Measurements from ENCODE around the gene ACTG1. TPM values are rescaled to one million over a fixed set of nuclear protein-coding genes. Genes with fewer than 3 reads are reported as not detected.

The ACTG1 gene
- total RNA-seq, 4 donors from 2014 or later = 1,023 to 5,472 (median 2,159) TPM

DNA sequence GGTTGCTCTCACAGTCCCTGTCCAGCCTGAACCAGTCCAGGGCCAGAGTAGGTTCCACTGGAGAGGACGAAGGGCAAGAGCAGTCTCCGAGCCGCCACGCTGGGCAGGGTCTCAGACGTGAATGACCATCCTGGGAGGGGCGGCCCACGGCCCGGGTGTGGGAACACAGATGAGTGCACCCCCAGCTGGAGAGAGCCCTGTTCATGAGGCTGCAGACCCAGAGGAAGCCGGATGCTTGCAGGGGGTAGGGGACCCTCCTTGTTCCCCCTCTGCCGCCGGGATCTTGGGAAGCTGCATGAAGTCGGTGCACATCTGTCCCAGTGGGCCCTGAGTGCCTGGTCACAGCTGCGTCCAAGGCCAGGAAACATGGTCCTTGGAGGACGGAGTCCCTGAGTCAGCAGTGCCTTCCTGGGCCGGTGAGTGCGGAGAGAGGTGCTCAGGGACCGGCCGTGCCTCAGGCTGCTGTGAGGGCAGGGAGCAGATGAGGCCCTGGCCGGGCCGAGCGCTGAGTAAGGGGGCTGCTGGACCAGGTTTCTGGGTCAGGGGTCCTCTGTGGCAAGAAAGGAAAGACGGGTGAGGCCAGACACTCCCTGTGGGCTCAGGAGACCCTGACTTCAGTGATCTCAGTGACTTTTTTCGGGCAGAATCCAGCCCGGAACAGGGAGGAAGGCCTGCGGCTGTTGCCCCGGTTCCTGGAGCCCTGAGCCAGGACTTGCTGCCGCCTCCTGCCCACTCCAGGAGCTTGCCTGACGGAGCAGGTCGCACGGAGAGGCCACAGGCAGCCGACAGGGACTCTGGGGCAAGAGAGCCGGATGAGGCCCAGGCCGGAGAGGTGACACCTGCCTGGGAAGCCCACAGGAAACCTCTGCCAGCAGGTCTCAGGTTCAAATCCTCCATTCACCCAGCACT lies 45.8 kb downstream of the ACTG1 start:
- H3K27ac ChIP-seq = no peak overlapping the region
- no peaks in the 10 kb centered on the region for H3K27me3 ChIP-seq
- no peak overlapping the region for H3K4me3 ChIP-seq
- DNase-seq = no peak
- H3K9me3 ChIP-seq = no peaks in the 10 kb centered on the region
- H3K4me1 ChIP-seq = no peaks in the 10 kb centered on the region
- TF ChIP-seq CTCF (IDR thresholded peaks at IDR 0.05) (no peak), POLR2A (IDR thresholded peaks at IDR 0.05) (no peak)
- intact Hi-C loops (cut with DNase I; ENCODE audit: low total_unique reads) = no loop called here
- H3K36me3 ChIP-seq = no peaks in the 10 kb centered on the region

GRCh38 chr17:81465910-81466309 lies 46.7 kb downstream of the ACTG1 start:
- no peak for TF ChIP-seq POLR2A (IDR thresholded peaks at IDR 0.05)
- no peak for TF ChIP-seq CTCF (IDR thresholded peaks at IDR 0.05)
- H3K4me1 ChIP-seq = no peaks in the 10 kb centered on the region
- intact Hi-C loops (cut with DNase I; ENCODE audit: low total_unique reads) = no loop called here
- H3K27ac ChIP-seq = no peak overlapping the region
- H3K27me3 ChIP-seq = no peaks in the 10 kb centered on the region
- H3K9me3 ChIP-seq = no peaks in the 10 kb centered on the region
- no peaks in the 10 kb centered on the region for H3K36me3 ChIP-seq
- H3K4me3 ChIP-seq = no peak overlapping the region
- no peak for DNase-seq

DNA sequence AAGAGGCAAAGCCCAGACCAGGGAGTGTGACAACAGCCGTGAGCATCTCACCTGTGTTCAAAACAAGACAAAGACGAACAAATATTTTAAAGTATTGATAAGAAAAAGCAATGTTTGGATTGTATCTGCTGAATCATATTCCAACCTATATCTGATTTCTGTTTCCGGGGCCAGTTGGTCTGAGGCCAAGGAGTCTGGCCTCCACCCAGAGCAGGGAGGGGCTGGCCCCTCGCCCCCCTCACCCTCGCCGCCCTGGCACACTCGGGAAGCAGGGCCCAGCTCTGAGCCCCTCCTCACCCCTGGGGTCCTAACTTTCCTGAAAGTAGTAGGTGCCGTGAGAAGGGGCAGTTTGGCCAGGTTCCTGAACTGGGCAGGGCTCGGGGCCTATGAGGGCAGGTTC lies 48.0 kb downstream of the ACTG1 start:
- no peak for DNase-seq

DNA sequence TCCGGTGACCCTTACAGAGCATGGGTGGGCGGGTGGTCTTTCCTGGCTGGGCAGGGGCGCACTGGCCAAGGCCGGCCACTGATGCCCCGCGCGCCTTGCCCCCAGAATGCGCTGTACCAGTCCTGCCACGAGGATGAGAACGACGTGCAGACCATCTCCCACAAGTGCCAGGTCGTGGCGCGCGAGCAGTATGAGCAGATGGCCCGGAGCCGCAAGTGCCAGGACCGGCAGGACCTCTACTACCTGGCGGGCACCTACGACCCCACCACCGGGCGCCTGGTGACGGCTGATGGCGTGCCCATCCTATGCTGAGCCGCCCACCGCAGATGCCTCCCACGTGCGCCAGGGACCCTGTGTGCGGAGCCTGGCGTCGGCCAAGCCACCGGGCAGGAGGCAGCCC lies 49.1 kb downstream of the ACTG1 start:
- intact Hi-C loops (cut with DNase I; ENCODE audit: low total_unique reads) = no loop called here
- no peak for DNase-seq
- H3K27me3 ChIP-seq = no peaks in the 10 kb centered on the region
- no peak overlapping the region for H3K27ac ChIP-seq
- H3K4me1 ChIP-seq = no peaks in the 10 kb centered on the region
- no peaks in the 10 kb centered on the region for H3K36me3 ChIP-seq
- H3K4me3 ChIP-seq = no peak overlapping the region
- TF ChIP-seq CTCF (IDR thresholded peaks at IDR 0.05) (no peak), POLR2A (IDR thresholded peaks at IDR 0.05) (no peak)
- no peaks in the 10 kb centered on the region for H3K9me3 ChIP-seq

More for the DNA sequence above, 48.0 kb downstream of the ACTG1 start:
- no peak overlapping the region for H3K4me3 ChIP-seq
- no peaks in the 10 kb centered on the region for H3K36me3 ChIP-seq
- intact Hi-C loops (cut with DNase I; ENCODE audit: low total_unique reads) = no loop called here
- no peaks in the 10 kb centered on the region for H3K4me1 ChIP-seq
- TF ChIP-seq POLR2A (IDR thresholded peaks at IDR 0.05) (no peak), CTCF (IDR thresholded peaks at IDR 0.05) (no peak)
- no peaks in the 10 kb centered on the region for H3K9me3 ChIP-seq
- no peak overlapping the region for H3K27ac ChIP-seq
- no peaks in the 10 kb centered on the region for H3K27me3 ChIP-seq

DNA sequence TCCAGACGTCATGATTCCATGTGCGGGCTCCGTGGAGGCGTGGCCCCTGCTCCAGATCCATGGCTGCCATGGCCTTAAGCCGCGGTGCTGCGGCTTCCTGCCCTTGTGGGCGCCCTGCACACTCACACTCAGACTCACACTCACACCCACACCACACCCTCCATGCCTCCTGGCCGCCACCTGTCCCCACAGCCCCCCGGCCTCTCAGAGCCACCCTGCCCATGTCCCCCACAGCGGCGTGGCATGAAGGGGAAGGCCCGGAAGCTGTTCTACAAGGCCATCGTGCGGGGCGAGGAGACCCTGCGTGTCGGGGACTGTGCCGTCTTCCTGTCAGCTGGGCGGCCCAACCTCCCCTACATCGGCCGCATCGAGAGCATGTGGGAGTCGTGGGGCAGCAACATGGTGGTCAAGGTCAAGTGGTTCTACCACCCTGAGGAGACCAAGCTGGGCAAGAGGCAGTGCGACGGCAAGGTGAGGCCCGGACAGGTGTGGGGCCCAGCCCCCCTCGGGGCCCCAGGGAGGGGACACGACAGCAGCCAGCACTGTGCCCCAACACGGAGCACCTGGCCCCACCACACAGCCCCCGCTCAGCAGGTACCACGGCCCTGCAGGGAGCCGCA lies 50.0 kb downstream of the ACTG1 start:
- intact Hi-C loops (cut with DNase I; ENCODE audit: low total_unique reads) = no loop called here
- H3K27ac ChIP-seq = no peak overlapping the region
- no peaks in the 10 kb centered on the region for H3K4me1 ChIP-seq
- no peak for DNase-seq
- H3K9me3 ChIP-seq = no peaks in the 10 kb centered on the region
- no peak overlapping the region for H3K4me3 ChIP-seq
- no peaks in the 10 kb centered on the region for H3K27me3 ChIP-seq
- TF ChIP-seq CTCF (IDR thresholded peaks at IDR 0.05) (no peak), POLR2A (IDR thresholded peaks at IDR 0.05) (no peak)
- no peaks in the 10 kb centered on the region for H3K36me3 ChIP-seq

Measured in uterus (tissue), 4 donors.